HG03521 (cell line): ENCODE data around the gene ETS1.
A peak's percentile ranks its signal among the peaks of the same experiment; 100 is the strongest.

Experiments
- ATAC-seq: cut with Tn5 transposase; IDR thresholded peaks from one replicate; pipeline ENCODE4 v1.9.1; 2021; ENCODE audit warnings: mild to moderate bottlenecking, moderate library complexity; ENCODE audit not compliant: unreplicated experiment

The ETS1 gene

GRCh38 chr11:128547946-128548648, 39.3 kb downstream of the ETS1 start:
- no peak for ATAC-seq

DNA sequence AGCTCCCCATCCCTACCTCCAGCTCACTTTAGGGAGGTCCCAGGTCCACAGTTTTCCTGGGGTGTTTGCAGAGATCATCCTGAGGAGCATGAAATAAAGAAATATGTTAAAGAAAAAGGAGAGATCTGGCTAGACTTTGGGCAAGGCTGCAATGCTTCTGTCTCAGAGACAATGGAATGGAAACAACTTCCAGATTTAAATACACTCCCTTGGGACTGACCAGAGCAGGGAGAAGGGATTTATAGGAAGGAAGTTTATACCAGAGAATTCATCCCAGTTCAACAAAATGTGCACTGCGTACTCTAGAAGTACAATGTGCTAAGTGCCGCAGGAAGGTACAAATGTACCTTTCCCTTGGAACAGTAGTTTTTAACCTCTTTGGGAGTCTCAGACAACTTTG, 40.4 kb downstream of the ETS1 start:
- ATAC-seq: no peak

GRCh38 chr11:128544471-128545051, 42.8 kb downstream of the ETS1 start:
- ATAC-seq: no peak

GRCh38 chr11:128540469-128540868, 46.9 kb downstream of the ETS1 start:
- no peak for ATAC-seq

DNA sequence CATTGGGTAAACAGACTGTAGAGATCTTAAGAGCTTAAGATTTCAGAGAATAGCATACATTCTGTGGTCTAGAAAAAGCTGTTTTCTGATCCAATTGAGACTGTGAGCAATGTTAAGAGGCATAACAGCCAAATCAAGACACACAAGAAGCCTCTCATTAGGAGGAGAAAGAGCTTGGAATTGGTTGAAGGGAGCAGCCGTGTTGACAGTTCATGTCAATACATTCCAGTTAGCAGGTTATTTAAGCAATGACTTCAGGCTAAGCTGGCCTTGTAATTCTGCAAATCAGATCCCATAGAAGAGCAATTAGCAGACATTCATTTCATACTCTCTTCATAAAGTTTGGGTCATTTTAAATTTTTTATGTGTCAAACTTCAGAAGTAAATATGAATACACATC, 50.9 kb downstream of the ETS1 start:
- no peak for ATAC-seq

DNA sequence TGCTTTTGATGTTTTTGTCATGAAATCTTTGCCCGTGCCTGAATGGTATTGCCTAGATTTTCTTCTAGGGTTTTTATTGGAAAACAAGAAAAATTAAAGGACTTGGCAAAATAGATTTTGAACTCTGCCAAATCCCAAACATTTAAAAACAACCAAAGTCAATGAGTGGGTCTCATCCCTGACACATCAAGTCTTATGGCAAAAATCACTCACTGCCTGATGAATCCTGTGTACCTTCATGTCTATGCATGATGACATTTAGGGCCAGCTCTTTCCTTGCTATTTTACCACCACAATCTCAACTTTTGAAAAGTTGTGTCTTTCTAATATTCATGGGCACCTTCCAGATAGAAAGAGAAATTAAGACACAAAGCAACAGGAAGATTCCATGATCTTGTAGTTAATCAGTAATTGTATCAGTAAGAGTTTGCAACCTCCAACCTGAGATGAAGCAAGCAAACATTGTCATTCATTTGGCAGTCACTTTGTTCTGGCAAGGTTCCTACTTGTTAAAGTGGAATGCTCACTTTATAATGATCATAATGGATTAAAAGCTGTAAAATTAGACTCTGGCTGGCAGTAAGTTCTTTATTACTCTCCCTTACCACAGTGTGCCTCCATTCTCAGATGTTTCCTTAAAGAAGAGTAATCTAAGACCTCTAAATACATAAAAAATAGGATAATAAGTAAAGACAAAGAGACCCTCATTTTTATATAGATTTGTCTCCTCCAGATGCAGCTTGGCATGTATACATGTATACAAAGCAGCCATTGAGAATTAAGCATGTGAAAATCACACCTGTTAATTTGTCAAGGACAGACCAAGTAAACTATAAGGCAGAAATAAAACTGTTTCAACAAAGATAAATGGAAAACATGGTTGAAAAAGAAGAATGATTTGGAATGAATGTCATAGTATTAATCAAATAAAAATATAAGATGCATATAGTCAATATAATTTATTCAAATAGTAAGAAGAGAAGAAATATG, 51.6 kb downstream of the ETS1 start:
- ATAC-seq: no peak

DNA sequence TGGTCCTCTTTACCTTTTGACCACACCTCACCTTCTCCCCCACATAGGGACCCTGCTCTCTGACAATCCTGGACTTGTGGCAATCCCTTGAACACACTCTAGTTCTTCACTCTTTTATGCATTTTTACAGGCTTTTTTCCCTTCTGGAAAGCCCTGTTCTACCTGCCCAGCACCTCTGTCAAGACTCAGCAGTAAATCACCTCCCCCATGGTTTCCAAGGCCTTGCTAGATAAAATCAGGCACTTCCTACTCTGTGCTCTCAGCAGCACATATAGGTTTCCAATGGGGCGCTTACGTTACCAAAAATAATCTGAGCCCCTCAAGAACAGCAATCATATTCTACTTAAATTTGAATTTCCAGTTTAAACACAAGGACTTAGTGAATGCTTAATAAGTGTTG, 53.9 kb downstream of the ETS1 start:
- no peak for ATAC-seq

- no peak for ATAC-seq
Observed at GRCh38 chr11:128532572-128533091, 54.7 kb downstream of the ETS1 start.

DNA sequence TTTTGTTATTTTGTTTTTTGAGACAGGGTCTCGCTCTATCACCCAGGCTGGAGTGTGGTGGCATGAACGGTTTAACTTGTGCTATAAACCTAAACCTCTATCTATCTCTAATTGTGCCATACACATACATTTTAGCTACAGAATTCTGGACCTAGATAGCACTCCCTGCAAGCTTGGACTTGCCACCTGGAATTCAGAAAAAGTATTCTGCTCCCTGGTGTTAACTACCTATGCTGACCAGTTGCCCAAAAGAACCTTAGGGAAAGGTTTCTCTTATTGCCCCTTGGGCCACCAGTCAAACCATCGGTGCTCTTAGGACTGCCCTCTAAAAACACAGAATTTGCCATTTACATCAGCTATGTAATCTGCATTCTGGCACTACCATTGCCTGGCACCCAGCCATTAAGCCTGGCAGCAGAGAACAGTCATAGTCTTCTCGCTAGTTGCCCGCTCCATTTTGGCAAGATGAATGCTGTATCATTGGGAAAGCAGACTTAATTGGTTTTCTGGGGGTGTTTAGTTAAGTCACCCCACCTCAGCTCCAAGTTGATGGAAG, 55.3 kb downstream of the ETS1 start:
- no peak for ATAC-seq

DNA sequence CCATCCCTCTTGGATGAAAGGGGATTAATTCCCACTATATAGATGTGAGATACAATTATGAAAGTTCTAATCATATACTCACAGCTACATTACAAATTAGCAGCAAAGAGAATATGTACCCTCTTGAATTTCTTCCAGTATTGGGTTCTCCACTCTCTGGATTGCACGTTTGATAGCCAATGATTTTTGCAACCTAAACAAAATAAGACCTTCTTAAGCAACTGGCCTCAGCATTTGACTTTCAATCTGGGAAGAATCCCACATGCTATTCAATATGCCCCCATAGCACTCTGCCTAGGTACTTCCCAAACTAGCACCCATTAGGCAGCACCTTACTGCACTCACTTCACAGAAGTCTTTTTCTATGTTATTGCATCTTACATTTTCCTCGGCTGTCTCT, 55.8 kb downstream of the ETS1 start:
- ATAC-seq: no peak

DNA sequence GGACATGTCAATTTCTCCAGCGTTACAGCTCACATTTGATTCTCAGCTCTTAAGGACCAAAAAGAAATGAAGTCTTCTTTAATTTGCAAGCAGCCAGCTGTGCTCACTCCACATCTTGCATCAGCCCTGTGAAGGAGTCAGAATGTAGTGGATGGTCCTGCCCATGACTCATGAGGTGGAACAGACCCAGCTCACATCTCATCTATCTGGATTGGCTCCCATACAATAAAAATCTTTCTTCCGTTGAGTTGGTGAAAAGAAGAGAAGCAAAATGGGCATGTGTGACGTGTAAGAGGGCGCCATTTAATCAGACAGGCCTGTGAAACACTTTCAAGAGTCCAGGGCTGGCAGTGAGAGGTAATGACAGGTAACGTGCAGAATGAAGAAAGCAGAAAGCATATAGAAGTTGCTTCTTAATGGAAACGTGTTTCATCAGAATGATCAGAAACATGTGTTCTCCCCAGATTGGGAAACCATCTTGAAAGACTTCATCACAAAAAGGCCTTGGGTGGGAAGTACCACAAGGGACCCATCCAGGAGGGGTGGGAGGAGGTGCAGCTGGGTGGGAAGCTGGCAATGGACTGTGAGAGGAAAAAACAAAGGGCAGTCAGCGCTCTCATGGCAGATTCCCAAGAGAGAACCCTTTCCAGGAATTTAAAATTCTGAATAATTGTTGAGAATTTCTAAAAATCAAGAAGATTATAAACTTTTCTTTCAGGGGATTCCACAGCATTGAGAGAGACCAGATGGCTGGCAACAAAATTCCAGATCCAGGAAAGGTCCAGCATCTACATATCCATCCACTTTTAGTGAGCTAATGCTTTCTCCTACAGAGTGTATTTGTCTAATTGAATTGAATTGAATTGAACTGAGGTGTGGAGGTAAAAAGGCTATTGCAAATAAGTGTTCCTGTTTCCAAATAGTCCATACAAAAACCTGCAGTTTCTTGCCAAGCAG, 57.0 kb downstream of the ETS1 start:
- no peak for ATAC-seq

DNA sequence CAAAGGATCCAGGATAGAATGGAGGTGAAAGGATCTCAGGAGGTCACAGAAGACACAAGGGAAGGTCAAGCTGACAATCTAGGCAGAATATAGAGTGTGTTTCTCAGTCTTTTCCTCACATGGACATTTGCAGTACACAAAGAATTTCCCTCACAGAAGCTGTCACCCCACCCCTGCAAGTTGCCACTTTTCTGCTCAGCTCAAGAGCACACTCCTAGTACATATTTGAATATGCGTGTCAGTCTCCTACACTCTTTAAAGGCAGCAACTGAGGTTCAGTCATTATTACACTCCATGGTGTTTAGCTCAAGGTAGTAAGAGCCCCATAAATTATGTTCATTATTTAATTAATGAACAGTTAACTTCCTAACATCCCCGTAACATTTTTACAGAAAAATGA, 59.1 kb downstream of the ETS1 start:
- ATAC-seq: no peak

- no peak for ATAC-seq
Observed at GRCh38 chr11:128527046-128527445, 60.3 kb downstream of the ETS1 start.

DNA sequence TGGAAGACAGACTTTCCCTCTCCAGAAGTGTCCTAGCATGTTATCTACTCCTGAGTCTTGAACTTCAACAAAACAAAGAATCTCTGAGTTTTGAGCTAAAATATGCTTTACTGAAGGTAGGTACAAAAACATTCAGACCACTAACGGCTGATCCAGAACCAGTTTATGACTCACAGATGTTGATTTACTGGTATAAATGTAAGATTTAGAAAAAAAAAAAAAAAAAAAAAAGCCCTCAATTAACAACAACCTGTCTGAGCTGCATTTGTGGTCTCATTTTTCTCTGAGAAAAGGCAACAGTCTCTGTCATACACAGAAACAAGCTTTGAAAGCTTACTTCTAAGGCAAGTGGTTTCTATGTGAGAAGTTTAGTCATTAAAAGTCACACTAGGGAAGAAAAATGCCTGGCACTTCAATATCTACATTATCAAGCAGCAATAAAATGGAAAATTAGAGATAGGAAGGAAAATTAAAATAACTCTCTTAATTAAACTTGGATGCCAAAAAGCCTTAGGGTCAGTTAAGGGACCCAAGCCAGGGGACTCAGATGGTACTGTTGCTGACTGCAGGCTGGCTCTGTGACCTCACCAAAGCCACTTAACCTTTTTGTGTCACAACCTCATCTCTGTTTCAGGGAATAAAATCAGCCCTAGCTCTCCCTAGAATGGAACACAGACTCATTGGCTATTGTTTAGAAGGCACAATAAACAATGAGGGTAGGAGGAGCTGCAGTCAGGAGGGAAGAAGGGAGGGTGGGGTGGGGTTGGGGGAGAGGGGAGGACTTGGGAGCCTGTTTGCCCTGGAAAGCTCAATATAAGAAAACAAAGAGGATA, 61.7 kb downstream of the ETS1 start:
- no peak for ATAC-seq

DNA sequence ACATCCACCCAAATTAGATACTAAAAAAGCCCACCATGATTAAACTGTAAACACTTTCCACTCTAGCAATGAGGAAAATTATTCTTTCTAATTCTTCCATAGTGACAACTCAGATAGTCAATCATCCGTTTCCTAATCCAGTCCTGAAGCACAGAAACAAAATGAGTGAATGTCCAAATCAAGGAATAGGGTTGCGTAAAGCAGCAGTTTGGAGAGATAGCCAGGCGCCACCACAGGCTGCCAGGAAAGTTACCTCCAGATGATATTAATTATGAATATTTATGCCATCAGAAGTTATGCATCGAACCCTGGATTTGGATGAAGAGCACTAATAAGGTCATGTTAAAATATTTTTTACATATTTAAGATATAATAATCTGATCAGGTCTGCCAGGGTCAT, 63.2 kb downstream of the ETS1 start:
- no peak for ATAC-seq

GRCh38 chr11:128523641-128524040, 63.7 kb downstream of the ETS1 start:
- ATAC-seq: no peak

GRCh38 chr11:128522943-128523518, 64.3 kb downstream of the ETS1 start:
- ATAC-seq: no peak

- peak; percentile 81 for ATAC-seq
Observed at GRCh38 chr11:128522055-128522942, 65.1 kb downstream of the ETS1 start.
